ENCODE measurements around the gene LILRB1.
"Not testable (repeated sequence)": the region's sequence is repeated elsewhere in the genome, so short reads cannot be mapped to it uniquely, and the experiment has no call there.

Gene LILRB1

GRCh38 chr19:54614726-54615125, 15.6 kb upstream of the LILRB1 start:
- ATAC-seq = no peak
- Mint-ChIP-seq H3K4me3 (no peak overlapping the region), H3K36me3 (no peaks in the 10 kb centered on the region), H3K4me1 (peaks cover 54% of the 10 kb centered on the region), H3K9me3 (peaks cover 6% of the 10 kb centered on the region), H3K27me3 (no peaks in the 10 kb centered on the region), H3K27ac (peak overlapping the region; percentile 16)

- H3K27ac Mint-ChIP-seq = peak overlapping the region; percentile 97
- peaks cover 58% of the 10 kb centered on the region for H3K4me1 Mint-ChIP-seq
- no peaks in the 10 kb centered on the region for H3K27me3 Mint-ChIP-seq
- peak; percentile 65 for ATAC-seq
- H3K9me3 Mint-ChIP-seq = peaks cover 6% of the 10 kb centered on the region
- no peaks in the 10 kb centered on the region for H3K36me3 Mint-ChIP-seq
- H3K4me3 Mint-ChIP-seq = peak overlapping the region; percentile 88
Observed at GRCh38 chr19:54616057-54616456, 14.2 kb upstream of the LILRB1 start.

DNA sequence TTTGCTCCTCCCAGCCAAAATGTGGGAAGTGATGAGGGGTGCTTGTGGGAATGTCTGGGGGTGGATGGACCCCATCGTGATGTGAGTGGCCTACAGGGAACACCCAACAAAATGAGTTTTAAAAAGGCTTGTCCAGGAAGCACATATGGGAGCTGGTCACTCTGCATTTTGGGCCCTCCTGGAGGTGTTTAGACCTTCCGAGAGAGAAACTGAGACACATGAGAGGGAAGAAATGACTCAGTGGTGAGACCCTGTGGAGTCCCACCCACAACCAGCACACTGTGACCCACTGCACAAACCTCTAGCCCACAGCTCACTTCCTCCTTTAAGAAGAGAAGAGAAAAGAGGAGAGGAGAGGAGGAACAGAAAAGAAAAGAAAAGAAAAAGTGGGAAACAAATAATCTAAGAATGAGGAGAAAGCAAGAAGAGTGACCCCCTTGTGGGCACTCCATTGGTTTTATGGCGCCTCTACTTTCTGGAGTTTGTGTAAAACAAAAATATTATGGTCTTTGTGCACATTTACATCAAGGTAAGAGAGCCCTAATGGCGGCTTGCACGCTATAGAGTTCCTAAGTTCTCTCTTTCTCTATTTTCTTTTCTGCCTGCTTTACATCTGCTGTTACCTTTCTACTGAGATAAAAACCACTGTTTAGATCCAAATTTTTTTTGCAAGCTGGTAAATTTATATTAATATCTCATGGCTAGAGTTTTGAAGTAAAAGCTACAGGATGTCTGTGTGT, 13.3 kb upstream of the LILRB1 start:
- H3K9me3 Mint-ChIP-seq = peaks cover 6% of the 10 kb centered on the region
- H3K36me3 Mint-ChIP-seq = peaks cover 8% of the 10 kb centered on the region
- peak; percentile 96 for ATAC-seq
- H3K4me3 Mint-ChIP-seq = peak overlapping the region; percentile 88
- peaks cover 61% of the 10 kb centered on the region for H3K4me1 Mint-ChIP-seq
- peak overlapping the region; percentile 97 for H3K27ac Mint-ChIP-seq
- no peaks in the 10 kb centered on the region for H3K27me3 Mint-ChIP-seq

DNA sequence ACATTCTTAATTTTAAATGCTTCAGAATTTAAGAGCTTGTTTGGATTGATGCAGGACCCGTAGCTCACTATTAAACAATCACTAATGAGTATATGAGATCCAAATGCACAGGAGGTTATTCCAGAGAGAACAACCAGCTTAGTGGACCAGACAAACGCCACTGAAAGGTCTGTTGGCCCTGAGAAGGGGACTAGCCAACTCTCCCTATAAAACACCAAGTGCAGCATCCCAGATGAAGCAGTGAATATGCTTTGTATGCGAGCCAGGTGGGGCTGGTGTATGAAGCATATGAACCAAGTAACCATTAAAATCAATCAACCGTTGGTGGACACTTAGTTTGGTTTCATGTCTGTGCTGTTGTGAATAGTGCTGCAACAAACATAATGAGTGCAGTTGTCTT, 9.8 kb upstream of the LILRB1 start:
- Mint-ChIP-seq H3K27me3 (no peaks in the 10 kb centered on the region), H3K36me3 (peaks cover 14% of the 10 kb centered on the region), H3K9me3 (no peaks in the 10 kb centered on the region), H3K4me1 (peaks cover 65% of the 10 kb centered on the region), H3K27ac (peak overlapping the region; percentile 32), H3K4me3 (peak overlapping the region; percentile 69)
- ATAC-seq = no peak

GRCh38 chr19:54622431-54622830, 7.9 kb upstream of the LILRB1 start:
- Mint-ChIP-seq H3K36me3 (peaks cover 33% of the 10 kb centered on the region), H3K4me3 (peak overlapping the region; percentile 92), H3K9me3 (no peaks in the 10 kb centered on the region), H3K4me1 (peaks cover 69% of the 10 kb centered on the region), H3K27me3 (no peaks in the 10 kb centered on the region), H3K27ac (peak overlapping the region; percentile 84)
- no peak for ATAC-seq

DNA sequence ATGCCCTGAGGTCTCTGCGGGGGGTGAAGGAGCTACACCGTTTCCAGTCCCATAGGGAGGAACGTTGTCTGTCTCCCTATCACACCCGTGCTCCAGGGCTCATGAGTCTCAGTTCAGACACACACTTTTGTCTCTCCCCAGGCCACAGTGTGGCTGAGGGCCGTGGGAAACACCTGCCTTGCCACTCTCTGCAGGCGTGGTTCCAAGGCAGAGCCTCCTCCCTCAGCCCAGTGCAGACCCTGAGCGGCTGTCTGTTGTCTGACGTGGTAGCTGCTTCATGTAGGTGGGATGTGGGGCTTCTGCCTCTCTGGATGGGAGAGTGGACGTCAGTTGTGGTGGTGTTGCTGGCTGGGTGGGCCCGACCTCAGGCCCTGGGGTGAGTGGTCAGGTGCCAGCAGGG, 6.0 kb upstream of the LILRB1 start:
- not testable (repeated sequence) for H3K27me3 Mint-ChIP-seq, H3K9me3 Mint-ChIP-seq
- Mint-ChIP-seq H3K4me3 (peak overlapping the region; percentile 92), H3K4me1 (peaks cover 87% of the 10 kb centered on the region), H3K36me3 (peaks cover 44% of the 10 kb centered on the region), H3K27ac (peak overlapping the region; percentile 84)
- ATAC-seq = peak; percentile 77

GRCh38 chr19:54624934-54625730, 5.2 kb upstream of the LILRB1 start:
- Mint-ChIP-seq H3K27ac (peak overlapping the region; percentile 84), H3K4me1 (peaks cover 92% of the 10 kb centered on the region), H3K36me3 (peaks cover 51% of the 10 kb centered on the region), H3K4me3 (peak overlapping the region; percentile 92)
- not testable (repeated sequence) for H3K27me3 Mint-ChIP-seq, H3K9me3 Mint-ChIP-seq
- ATAC-seq = peak; percentile 91

GRCh38 chr19:54626757-54627156, 3.5 kb upstream of the LILRB1 start:
- no peak overlapping the region for H3K4me3 Mint-ChIP-seq
- H3K4me1 Mint-ChIP-seq = peaks cover 92% of the 10 kb centered on the region
- no peaks in the 10 kb centered on the region for H3K9me3 Mint-ChIP-seq
- ATAC-seq = no peak
- peak overlapping the region; percentile 84 for H3K27ac Mint-ChIP-seq
- H3K27me3 Mint-ChIP-seq = no peaks in the 10 kb centered on the region
- peaks cover 52% of the 10 kb centered on the region for H3K36me3 Mint-ChIP-seq

DNA sequence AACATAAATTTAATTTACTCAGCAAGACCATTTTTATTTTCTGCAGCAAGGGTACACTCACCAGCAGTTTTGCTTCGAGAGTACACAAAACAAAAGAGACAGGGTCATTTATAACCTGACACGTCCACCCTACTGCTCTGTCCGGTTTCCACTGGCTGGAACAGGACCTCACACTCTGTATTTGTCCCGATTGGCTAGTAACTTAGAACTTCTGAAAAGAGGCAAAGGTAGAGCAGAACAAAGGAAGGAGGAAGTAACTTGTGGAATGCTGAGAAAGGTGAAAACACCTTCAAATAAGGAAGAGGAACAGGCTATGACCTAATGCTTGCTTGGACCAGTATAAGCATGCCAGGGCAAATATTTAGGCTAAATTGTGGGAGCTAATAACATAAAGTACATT, 2.4 kb upstream of the LILRB1 start:
- Mint-ChIP-seq H3K36me3 (peaks cover 55% of the 10 kb centered on the region), H3K27ac (peak overlapping the region; percentile 84), H3K4me1 (peaks cover 92% of the 10 kb centered on the region)
- H3K9me3 Mint-ChIP-seq, H3K27me3 Mint-ChIP-seq, H3K4me3 Mint-ChIP-seq, ATAC-seq: not testable (repeated sequence)

DNA sequence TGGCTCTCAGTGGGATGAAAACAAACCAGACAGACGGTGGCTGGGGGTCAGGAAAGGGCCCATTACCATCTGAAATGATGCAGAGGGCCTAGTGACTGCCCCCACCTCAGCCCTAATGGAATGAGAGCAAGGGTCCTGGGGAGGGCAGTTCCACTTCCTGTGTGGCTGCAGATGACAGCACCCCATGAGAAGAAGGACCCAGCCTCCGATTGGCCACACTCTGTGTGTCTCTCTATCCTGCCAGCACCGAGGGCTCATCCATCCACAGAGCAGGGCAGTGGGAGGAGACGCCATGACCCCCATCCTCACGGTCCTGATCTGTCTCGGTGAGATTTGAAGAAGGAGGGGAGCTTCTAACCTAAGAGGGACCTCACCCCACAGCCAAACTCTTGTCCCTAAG, 498 bp downstream of the LILRB1 start:
- H3K4me3 Mint-ChIP-seq = peak overlapping the region; percentile 69
- peak overlapping the region; percentile 88 for H3K27ac Mint-ChIP-seq
- H3K9me3 Mint-ChIP-seq = no peaks in the 10 kb centered on the region
- H3K4me1 Mint-ChIP-seq = peaks cover 68% of the 10 kb centered on the region
- H3K36me3 Mint-ChIP-seq = peaks cover 67% of the 10 kb centered on the region
- no peak for ATAC-seq
- H3K27me3 Mint-ChIP-seq = no peaks in the 10 kb centered on the region

- not testable (repeated sequence) for H3K27me3 Mint-ChIP-seq, ATAC-seq, H3K9me3 Mint-ChIP-seq
- H3K4me1 Mint-ChIP-seq = peaks cover 58% of the 10 kb centered on the region
- peak overlapping the region; percentile 88 for H3K27ac Mint-ChIP-seq
- H3K36me3 Mint-ChIP-seq = peaks cover 67% of the 10 kb centered on the region
- H3K4me3 Mint-ChIP-seq = peak overlapping the region; percentile 25
Observed at GRCh38 chr19:54631489-54632337, 1.4 kb downstream of the LILRB1 start.

- H3K4me3 Mint-ChIP-seq, H3K9me3 Mint-ChIP-seq, ATAC-seq, H3K27me3 Mint-ChIP-seq: not testable (repeated sequence)
- Mint-ChIP-seq H3K36me3 (peaks cover 67% of the 10 kb centered on the region), H3K27ac (peak overlapping the region; percentile 77), H3K4me1 (peaks cover 51% of the 10 kb centered on the region)
Observed at GRCh38 chr19:54632517-54632916, 2.2 kb downstream of the LILRB1 start.

DNA sequence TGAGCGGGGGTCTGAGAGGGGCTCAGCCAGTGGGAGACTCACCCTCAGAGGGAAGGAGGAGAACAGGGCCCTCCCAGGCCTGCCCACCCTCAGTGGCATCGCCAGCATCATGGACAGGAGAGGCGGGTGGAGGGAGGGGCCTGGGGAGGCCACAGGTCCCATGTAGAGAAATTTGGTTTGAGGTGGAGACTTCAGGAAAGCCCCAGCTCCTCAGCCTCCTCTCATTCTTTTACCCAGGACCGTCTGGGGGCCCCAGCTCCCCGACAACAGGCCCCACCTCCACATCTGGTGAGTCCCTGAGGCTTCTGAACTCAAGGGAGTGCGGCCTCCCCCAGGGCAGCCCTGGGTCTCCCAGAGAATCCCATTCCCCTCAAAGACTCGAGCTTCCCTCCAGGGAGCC, 3.1 kb downstream of the LILRB1 start:
- H3K36me3 Mint-ChIP-seq = peaks cover 68% of the 10 kb centered on the region
- no peaks in the 10 kb centered on the region for H3K9me3 Mint-ChIP-seq
- peak overlapping the region; percentile 77 for H3K27ac Mint-ChIP-seq
- peaks cover 42% of the 10 kb centered on the region for H3K4me1 Mint-ChIP-seq
- no peaks in the 10 kb centered on the region for H3K27me3 Mint-ChIP-seq
- H3K4me3 Mint-ChIP-seq = no peak overlapping the region
- peak; percentile 66 for ATAC-seq

DNA sequence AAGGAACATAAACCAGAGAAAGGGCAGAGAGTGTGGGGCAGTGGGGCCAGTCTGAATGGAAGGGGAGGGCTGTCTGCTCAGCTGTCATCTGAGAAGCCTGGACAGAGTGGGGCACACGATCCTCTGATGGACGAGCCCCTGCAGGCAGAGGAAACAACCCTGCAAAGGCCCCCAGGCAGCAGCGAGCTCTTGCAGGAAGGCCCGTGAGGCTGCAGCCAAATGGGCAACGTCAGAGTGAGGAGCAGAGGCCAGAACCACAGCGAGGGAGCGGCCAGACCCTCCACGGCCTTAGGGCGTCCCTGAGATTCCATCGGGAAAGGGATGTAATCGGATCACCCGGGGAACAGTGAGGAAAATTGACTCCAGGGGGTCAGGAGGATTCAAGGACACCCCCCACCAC, 5.8 kb downstream of the LILRB1 start:
- not testable (repeated sequence) for ATAC-seq, H3K27me3 Mint-ChIP-seq, H3K27ac Mint-ChIP-seq, H3K4me3 Mint-ChIP-seq, H3K9me3 Mint-ChIP-seq
- H3K36me3 Mint-ChIP-seq = peaks cover 50% of the 10 kb centered on the region
- H3K4me1 Mint-ChIP-seq = peaks cover 23% of the 10 kb centered on the region

- H3K27ac Mint-ChIP-seq = no peak overlapping the region
- no peaks in the 10 kb centered on the region for H3K27me3 Mint-ChIP-seq
- H3K36me3 Mint-ChIP-seq = peaks cover 33% of the 10 kb centered on the region
- H3K4me3 Mint-ChIP-seq = no peak overlapping the region
- H3K4me1 Mint-ChIP-seq = peaks cover 19% of the 10 kb centered on the region
- H3K9me3 Mint-ChIP-seq = peaks cover 3% of the 10 kb centered on the region
- ATAC-seq = no peak
Observed at GRCh38 chr19:54638683-54639082, 8.4 kb downstream of the LILRB1 start.
